Activated CD4-positive, CD25-positive, alpha-beta regulatory T cell treated with anti-CD3 and anti-CD28 coated beads, Interleukin-2, amount 50 U/mL, for 24 hours (primary cell): ENCODE measurements around the gene SH2B2.
A peak's percentile ranks its signal among the peaks of the same experiment; 100 is the strongest.
"Not testable (repeated sequence)": the region's sequence is repeated elsewhere in the genome, so short reads cannot be mapped to it uniquely, and the experiment has no call there.

ENCODE experiments used
- ATAC-seq, 2 donors: fragments of 150-1000 bp; cut with Tn5 transposase; one replicate each; pipeline ENCODE4 v1.10.0; 2021; ENCODE audit warnings: mild to moderate bottlenecking in 1 of 2, moderate library complexity in 1 of 2

The SH2B2 gene

DNA sequence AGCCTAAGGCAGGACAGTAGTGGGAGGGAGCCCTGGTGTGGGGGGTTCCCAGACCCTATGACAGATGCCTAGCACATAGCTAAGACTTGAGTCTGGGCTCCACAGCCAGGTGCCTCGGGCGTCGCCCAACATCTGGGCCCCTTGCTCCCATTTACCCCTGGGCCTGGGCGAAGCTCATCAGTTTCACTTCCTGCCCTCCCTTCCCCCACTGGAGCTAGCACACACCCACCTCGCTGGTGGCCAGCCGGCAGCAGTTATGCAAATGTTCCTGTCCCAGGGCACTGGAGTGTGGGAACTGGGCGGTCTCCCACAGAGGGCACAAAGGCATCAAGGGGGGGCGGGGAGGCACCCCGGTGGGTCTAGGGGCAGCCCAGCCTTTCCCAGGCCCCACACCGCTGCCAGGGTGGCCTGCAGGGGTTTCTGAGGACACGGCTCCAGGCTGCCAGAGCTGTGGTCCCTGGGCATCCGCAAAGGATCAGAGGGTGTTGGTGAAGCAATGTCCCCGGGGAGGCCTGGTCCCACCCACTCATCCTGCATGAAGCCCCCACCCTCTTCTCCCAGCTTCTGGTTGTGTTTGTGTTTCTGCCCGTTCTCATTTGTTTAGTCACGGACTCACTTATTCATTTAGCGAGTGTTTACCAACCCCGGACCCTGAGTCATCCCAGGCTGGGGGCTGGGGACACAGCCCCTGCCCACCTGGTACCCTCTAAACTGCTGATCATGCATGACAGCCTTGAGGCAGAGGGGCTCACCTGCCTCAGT is 20.4 kb downstream of the SH2B2 start:
- peak; percentile 62 to 74 for ATAC-seq

- no peak for ATAC-seq
Measured at GRCh38 chr7:102310414-102310815, 23.7 kb downstream of the SH2B2 start.

DNA sequence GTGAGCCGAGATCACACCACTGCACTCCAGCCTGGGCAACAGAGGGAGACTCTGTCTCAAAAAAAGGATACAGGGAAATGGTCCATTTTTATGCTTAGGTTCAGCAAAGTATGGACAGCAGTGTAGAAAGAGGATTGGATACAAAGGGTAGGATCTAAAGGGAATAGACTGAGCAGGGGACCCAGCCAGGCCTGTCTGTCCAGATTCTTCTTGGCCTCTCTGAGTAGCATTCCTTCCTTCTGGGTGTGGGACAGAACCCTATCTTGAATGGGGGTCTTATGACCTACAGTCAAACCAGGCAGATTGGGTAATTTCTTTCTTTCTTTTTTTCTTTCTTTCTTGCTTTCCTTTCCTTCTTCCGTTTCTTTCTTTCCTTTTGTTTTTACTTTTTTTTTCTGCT is 25.6 kb downstream of the SH2B2 start:
- no peak for ATAC-seq

GRCh38 chr7:102313997-102314780 is 27.5 kb downstream of the SH2B2 start:
- no peak for ATAC-seq

GRCh38 chr7:102317231-102318059 is 30.8 kb downstream of the SH2B2 start:
- ATAC-seq: no peak

DNA sequence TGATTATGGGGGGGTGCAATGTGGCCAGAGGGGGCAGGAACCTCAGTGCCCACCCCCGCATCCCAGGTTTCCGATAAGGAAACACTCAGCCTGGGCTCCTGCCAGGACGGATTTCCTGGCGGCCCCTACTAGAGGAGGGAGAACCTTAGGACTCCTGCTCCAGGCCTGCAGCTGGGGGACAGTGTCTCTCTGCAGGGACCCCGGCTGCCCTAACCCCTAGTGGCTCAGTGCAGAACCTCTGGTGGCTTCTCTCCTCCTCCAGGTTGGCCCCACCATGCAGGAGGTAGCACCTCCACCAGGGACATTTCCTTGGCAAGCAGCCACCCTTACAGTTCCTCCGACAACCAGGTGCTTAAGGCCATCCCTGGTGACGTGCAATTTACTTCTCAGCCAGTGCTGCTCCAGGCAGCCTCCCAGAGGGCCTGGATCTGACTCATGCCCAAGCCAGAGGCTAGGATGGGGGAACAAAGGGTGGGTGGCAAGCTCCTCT is 31.9 kb downstream of the SH2B2 start:
- no peak for ATAC-seq

GRCh38 chr7:102319671-102320070 is 33.0 kb downstream of the SH2B2 start:
- ATAC-seq: no peak

DNA sequence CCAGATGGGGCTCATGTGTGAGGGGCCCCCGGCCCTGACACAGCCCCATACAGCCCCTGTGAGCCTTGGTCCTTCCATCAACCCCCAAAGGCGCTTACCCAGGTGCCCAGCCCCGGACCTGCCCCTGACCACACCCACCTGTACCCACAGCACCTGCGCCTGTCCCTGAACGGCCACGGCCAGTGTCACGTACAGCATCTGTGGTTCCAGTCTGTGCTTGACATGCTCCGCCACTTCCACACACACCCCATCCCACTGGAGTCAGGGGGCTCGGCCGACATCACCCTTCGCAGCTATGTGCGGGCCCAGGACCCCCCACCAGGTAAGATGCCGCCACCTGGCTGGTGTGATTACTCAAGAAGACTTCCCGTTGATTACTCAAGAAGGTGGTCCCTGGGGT is 33.5 kb downstream of the SH2B2 start:
- no peak for ATAC-seq

DNA sequence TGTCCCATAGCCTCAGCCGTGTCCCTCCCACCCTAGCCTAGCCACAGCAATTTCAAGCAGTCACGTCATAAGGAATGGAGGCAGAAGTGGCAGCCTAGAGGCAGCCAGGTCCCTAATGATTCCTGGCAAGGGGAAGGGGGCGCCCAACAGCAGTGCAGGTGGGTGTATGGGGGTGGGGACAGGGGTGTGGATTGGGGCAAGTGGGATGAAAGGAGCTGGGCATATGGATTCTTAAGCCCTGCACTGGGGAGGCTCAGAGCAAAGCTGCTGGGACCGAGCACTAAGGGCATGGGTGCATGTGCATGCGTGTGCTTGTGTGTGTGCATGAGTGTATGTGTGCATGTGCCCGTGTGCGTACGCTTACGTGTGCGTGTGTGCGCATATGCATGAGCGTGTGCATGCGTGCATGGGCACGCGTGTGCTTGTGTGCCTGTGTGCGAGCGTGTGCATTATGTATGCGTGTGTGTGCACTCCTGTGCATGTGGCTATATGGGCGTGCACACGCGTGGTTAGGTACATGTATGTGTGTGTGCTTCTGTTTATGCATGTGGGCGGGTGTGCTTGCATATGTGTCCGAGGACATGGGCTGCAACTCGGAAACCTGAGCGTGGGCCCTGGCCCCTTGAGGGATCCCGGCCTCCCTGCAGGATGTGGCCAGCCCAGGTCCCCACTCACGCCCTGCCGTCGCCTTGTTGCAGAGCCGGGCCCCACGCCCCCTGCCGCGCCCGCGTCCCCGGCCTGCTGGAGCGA is 34.1 kb downstream of the SH2B2 start:
- ATAC-seq: no peak

DNA sequence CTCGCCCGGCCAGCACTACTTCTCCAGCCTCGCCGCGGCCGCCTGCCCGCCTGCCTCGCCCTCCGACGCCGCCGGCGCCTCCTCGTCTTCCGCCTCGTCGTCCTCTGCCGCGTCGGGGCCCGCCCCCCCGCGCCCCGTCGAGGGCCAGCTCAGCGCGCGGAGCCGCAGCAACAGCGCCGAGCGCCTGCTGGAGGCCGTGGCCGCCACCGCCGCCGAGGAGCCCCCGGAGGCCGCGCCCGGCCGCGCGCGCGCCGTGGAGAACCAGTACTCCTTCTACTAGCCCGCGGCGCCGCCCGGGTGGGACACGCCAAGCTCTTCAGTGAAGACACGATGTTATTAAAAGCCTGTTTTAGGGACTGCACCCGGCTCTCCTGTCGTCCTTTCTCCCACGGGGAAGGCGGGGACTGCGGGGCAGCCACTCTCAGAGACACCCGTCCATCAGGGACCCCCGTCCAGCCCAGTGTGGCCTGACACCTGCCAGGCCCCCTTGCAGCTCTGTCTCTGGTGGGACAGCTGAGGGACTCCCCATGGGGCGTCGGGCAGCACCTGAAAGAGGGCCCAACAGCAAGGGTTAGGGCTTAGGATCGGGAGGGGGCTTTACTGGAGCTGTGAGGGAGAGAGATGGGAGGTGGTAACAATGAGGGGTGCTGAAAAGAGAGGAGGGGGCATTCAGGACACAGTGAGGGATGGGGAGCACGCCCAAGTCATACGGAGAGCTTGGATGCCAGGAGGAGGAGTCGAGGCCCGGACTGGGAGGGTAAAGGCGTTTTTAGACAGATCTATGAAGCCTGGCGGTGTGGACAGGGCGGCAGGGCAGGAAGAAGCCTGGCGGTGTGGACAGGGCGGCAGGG is 34.9 kb downstream of the SH2B2 start:
- ATAC-seq: no peak

- no peak for ATAC-seq
Measured at GRCh38 chr7:102322202-102322715, 35.6 kb downstream of the SH2B2 start.

DNA sequence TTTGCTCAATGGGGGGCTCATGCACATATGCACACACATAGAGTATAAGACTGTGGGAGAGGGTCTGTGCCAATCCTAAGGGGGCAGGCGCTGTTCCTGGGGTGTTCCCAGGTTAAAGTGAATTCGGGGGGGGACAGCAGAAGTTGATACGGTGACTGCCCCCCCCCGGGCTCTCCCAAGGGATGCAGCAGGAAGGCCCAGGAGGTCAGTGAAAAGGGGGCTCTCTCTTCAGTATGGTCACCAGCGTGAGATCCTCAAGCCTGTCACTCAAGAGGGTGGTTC is 37.2 kb downstream of the SH2B2 start:
- ATAC-seq: no peak

DNA sequence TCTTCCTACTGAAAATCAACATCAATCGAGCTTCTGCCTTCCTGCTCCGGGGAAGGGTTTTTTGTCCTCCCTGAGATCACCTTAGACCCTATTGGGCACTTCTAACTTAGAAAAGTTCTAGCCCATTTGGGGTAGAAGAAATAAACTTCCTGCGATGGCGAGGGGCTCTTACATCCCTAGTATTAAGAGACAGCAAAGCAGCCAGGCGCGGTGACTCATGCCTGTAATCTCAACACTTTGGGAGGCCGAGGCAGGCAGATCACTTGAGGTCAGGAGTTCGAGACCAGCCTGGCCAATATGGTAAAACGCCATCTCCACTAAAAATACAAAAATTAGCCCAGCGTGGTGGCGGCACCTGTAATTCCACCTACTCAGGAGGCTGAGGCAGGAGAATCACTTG is 38.4 kb downstream of the SH2B2 start:
- ATAC-seq: not testable (repeated sequence)

- ATAC-seq: no peak
Measured at GRCh38 chr7:102326157-102326889, 39.7 kb downstream of the SH2B2 start.

DNA sequence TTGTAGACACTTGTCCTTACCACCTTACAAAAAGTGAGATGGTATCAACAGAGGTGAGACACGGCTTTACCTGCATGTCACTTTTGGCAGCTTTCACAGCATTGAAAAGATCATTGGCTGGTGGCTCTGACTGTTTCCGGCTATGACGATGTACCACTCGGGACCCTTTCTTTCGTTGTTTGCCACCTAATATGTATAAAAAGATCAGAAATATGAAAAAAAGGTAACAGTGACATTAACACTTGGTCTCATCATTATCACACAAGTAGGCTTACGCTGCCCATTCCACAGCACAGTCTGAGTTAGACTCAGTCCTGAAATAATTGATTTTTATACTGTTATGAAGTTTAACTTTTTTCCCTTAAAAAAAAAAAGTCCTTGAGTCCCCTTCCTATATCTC is 40.5 kb downstream of the SH2B2 start:
- not testable (repeated sequence) for ATAC-seq

DNA sequence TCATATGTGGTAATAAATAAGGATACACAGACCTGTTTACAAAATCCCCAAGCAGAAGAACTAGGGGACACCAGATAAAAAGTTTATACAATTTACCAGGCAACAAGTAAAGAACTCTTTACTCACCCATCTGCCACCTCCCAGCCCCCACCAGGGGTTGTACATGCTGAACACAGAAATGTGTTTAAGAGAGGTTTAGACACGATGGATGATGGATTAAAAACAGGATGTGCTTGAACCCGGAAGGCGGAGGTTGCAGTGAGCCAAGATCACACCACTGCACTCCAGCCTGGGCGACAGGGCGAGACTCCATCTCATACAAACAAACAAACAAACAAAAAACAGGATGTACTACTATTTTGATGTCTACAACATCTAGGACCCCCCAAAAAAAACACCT is 42.2 kb downstream of the SH2B2 start:
- ATAC-seq: not testable (repeated sequence)

DNA sequence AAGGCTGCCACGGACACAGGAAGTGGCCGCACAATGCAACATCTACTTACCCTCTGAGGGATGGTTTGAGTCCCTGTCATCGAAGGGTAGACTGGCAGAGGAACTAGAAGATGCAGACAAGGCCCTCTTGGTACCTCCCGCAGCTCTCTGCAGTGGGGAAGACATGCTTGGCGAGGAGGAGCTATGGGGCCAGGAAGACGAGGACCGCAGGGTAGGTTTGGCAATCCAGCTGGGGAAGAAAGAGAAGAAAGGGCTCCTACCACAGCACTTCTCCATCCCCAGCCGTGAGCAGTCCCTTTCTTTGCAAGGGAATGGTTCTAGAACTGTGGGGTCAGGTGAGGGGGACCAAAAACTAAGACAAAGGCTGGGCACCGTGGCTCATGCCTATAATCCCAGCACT is 42.7 kb downstream of the SH2B2 start:
- not testable (repeated sequence) for ATAC-seq

GRCh38 chr7:102330666-102331460 is 44.2 kb downstream of the SH2B2 start:
- ATAC-seq: not testable (repeated sequence)

- not testable (repeated sequence) for ATAC-seq
Measured at GRCh38 chr7:102335574-102335973, 48.9 kb downstream of the SH2B2 start.

DNA sequence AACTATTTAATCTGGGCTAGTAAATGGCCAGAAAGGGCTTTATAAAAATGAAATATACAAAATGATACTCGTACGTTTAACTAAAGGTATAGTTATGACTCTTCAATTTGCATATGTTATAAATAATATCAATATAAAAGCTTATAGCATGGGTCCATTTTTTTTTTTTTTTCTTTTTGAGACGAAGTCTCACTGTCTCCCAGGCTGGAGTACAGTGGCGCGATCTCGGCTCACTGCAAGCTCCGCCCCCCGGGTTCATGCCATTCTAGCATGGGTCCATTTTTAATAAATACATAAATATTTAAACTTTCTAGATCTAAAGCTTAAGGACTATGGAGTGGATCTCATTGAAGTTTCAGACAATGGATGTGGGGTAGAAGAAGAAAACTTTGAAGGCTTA is 50.3 kb downstream of the SH2B2 start:
- not testable (repeated sequence) for ATAC-seq
